Breast epithelium (tissue), 4 donors: Measurements from ENCODE around the gene CHD2. TPM values are rescaled to one million over a fixed set of nuclear protein-coding genes. Genes with fewer than 3 reads are reported as not detected.

Experiments used
- DNase-seq, 2 donors: peaks; one replicate each; pipeline ENCODE4 v3.0.0-alpha.2; 2019; ENCODE audit warnings: low spot score in 2 of 2
- H3K27ac ChIP-seq, 2 donors: fragments of 200-600 bp; sonication (generic) in 1 of 2; one replicate each; pipeline ENCODE4 v1.5.1; 2016 to 2019; ENCODE audit warnings: mild to moderate bottlenecking in 1 of 2
- H3K27me3 ChIP-seq, 2 donors: fragments of 200-600 bp; sonication (generic) in 1 of 2; one replicate each; pipeline versions ENCODE4 v1.5.1 to v1.6.0; 2017 to 2019; ENCODE audit warnings: control low read depth in 1 of 2, mild to moderate bottlenecking in 1 of 2
- H3K36me3 ChIP-seq: fragments of 200-600 bp; one replicate; pipeline ENCODE4 v1.5.1; 2019
- H3K4me1 ChIP-seq, 2 donors: fragments of 200-600 bp; sonication (generic); one replicate each; pipeline ENCODE4 v1.5.1; 2016 to 2019; ENCODE audit warnings: control low read depth in 1 of 2
- H3K4me3 ChIP-seq, 3 donors: fragments of 200-600 bp; sonication (generic); 1 replicate in 2 of 3; 2 replicates in 1 of 3; pipeline ENCODE4 v1.5.1; 2016 to 2019; ENCODE audit warnings: mild to moderate bottlenecking in 3 of 3, moderate library complexity in 2 of 3
- H3K9me3 ChIP-seq, 2 donors: fragments of 200-600 bp; sonication (generic) in 1 of 2; one replicate each; pipeline ENCODE4 v1.5.1; 2016 to 2019; ENCODE audit warnings: control low read depth in 1 of 2
- POLR2A ChIP-seq: fragments of 450-650 bp; IDR thresholded peaks from one replicate; pipeline ENCODE4 v1.6.1; 2016; ENCODE audit warnings: antibody characterized with exemption, mild to moderate bottlenecking, moderate library complexity
- POLR2AphosphoS5 ChIP-seq, 3 donors: sonication (generic); formaldehyde crosslinking; IDR thresholded peaks; one replicate each; pipeline ENCODE4 v1.6.1; 2017; ENCODE audit warnings: antibody characterized with exemption in 3 of 3
- intact Hi-C: fragments of 100-400 bp; cut with DNase I; formaldehyde crosslinking; loops from one replicate; pipeline ENCODE4 v1.15.1; 2023; ENCODE audit warnings: low total_unique reads
- total RNA-seq, 3 donors: library from RNA; depleted of rRNA; stranded (reverse); fragments of >200 nt; gene quantifications; one replicate each; pipeline ENCODE4 v1.1.0, GENCODE V29; 2016
- TF ChIP-seq, protein P1 (sequence below), 3 donors: fragments of 450-650 bp; IDR thresholded peaks; one replicate each; pipeline ENCODE4 v1.5.1; 2016 to 2017; ENCODE audit warnings: antibody characterized with exemption in 3 of 3, mild to moderate bottlenecking in 3 of 3, moderate library complexity in 3 of 3

CHD2 gene
- total RNA-seq, 3 donors from 2014 or later, result 137 to 215 (median 197) TPM

GRCh38 chr15:92949604-92950249 is 49.6 kb downstream of the CHD2 start:
- no peak overlapping the region for H3K27ac ChIP-seq
- no peak for TF ChIP-seq POLR2A
- no peak for TF ChIP-seq POLR2AphosphoS5 (IDR thresholded peaks at IDR 0.05)
- TF ChIP-seq, protein P1, sequence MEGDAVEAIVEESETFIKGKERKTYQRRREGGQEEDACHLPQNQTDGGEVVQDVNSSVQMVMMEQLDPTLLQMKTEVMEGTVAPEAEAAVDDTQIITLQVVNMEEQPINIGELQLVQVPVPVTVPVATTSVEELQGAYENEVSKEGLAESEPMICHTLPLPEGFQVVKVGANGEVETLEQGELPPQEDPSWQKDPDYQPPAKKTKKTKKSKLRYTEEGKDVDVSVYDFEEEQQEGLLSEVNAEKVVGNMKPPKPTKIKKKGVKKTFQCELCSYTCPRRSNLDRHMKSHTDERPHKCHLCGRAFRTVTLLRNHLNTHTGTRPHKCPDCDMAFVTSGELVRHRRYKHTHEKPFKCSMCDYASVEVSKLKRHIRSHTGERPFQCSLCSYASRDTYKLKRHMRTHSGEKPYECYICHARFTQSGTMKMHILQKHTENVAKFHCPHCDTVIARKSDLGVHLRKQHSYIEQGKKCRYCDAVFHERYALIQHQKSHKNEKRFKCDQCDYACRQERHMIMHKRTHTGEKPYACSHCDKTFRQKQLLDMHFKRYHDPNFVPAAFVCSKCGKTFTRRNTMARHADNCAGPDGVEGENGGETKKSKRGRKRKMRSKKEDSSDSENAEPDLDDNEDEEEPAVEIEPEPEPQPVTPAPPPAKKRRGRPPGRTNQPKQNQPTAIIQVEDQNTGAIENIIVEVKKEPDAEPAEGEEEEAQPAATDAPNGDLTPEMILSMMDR (IDR thresholded peaks at IDR 0.05), result no peak
- H3K4me3 ChIP-seq, result no peak overlapping the region
- no peaks in the 10 kb centered on the region for H3K27me3 ChIP-seq
- no peak for DNase-seq
- peaks cover 16 to 24% of the 10 kb centered on the region in 2 donors for H3K9me3 ChIP-seq
- no peaks in the 10 kb centered on the region for H3K4me1 ChIP-seq
- intact Hi-C loops, result no loop called here
- peaks cover 52% of the 10 kb centered on the region for H3K36me3 ChIP-seq

DNA sequence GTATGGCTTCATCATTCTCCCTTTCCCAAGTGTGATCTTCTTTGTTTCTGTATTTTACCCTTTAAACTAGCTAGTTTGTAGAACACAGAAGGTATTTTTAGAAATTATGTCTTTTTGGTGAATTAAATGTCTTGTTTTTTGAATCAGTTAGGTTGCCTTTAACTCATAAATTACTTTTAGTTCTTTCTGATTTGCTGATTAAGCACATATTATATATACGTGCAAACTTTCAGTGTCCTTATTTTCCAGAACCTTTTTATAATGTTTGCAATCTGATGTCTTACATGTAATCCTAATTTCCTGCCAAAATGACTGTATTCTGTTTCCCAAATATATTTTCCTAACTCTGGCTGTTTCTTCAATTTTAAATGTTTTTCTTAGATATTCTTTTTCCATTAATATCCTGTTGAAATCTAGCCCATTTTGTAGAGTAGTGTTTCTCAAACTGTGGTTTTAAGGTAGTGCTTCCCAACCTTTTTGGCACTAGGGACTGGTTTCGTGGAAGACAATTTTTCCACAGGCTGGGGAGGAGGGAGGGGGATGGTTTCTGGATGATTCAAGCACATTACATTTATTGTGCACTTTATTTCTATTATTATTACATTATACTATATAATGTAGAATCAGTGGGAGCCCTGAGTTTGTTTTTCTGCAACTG is 51.8 kb downstream of the CHD2 start:
- no peak for TF ChIP-seq POLR2AphosphoS5 (IDR thresholded peaks at IDR 0.05)
- no peak for TF ChIP-seq POLR2A
- TF ChIP-seq, protein P1 (IDR thresholded peaks at IDR 0.05), result no peak

GRCh38 chr15:92952458-92952850 is 52.3 kb downstream of the CHD2 start:
- no peak for TF ChIP-seq POLR2A
- TF ChIP-seq, protein P1 (IDR thresholded peaks at IDR 0.05), result no peak
- TF ChIP-seq POLR2AphosphoS5 (IDR thresholded peaks at IDR 0.05), result no peak
- intact Hi-C loops, result no loop called here
- Histone ChIP-seq H3K27me3 (no peaks in the 10 kb centered on the region), H3K36me3 (peaks cover 59% of the 10 kb centered on the region), H3K4me1 (no peaks in the 10 kb centered on the region), H3K27ac (peak overlapping the region in 1 of 2 donors; percentile 4), H3K4me3 (no peak overlapping the region), H3K9me3 (peaks cover 16 to 24% of the 10 kb centered on the region in 2 donors)
- no peak for DNase-seq

More for the DNA sequence above, 51.8 kb downstream of the CHD2 start:
- DNase-seq, result no peak
- peaks cover 59% of the 10 kb centered on the region for H3K36me3 ChIP-seq
- H3K4me1 ChIP-seq, result no peaks in the 10 kb centered on the region
- H3K9me3 ChIP-seq, result peaks cover 16 to 24% of the 10 kb centered on the region in 2 donors
- intact Hi-C loops, result no loop called here
- H3K27me3 ChIP-seq, result no peaks in the 10 kb centered on the region
- peak overlapping the region in 1 of 2 donors; percentile 27 for H3K27ac ChIP-seq
- no peak overlapping the region for H3K4me3 ChIP-seq

- H3K36me3 ChIP-seq, result peaks cover 49% of the 10 kb centered on the region
Measured at GRCh38 chr15:92953566-92953965, 53.4 kb downstream of the CHD2 start.

More at GRCh38 chr15:92953566-92953965, 53.4 kb downstream of the CHD2 start:
- Histone ChIP-seq H3K4me3 (no peak overlapping the region), H3K9me3 (peaks cover 14 to 21% of the 10 kb centered on the region in 2 donors), H3K27me3 (no peaks in the 10 kb centered on the region), H3K4me1 (no peaks in the 10 kb centered on the region), H3K27ac (no peak overlapping the region)
- no peak for DNase-seq
- intact Hi-C loops, result no loop called here
- TF ChIP-seq POLR2A (no peak), POLR2AphosphoS5 (IDR thresholded peaks at IDR 0.05) (no peak)
- TF ChIP-seq, protein P1 (IDR thresholded peaks at IDR 0.05), result no peak
